ENCODE measurements around the gene ADAMTS8. TPM values are rescaled to one million over a fixed set of nuclear protein-coding genes. Genes with fewer than 3 reads are reported as not detected.

ADAMTS8 gene
- total RNA-seq, 2 donors from 2014 or later = 0.82 to 1.7 TPM

DNA sequence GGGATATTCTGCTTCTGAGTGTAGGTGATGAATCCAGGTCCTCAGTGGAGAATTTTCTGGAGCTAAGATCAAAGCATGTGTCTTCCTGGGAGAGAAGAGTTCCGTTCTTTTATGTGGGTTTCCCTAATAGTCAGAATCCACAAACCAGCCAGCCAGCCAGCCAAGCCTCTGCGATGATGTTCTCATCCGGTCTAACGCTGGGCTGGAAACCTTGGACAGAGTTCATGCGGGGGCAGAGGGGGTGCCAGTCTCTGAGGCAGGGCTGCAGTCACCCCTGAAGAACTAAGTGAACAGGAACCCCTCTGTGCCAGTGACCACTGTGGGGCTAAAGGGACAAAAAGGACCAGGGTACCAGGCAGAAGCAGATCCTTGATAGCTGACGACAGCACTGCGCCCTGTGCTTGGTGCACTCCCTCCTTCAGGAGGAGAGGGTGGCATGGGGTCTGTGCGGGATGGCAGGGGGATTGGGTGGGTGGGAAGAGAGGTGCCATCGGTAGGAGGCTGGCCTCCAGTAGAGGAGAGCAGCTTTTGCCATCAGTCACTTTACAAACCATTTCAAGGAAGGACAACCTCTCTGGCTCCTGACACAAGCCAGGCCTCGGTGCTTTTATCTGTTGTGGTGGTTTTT is 47.1 kb upstream of the ADAMTS8 start:
- no peak for TF ChIP-seq POLR2A (IDR thresholded peaks at IDR 0.05)
- no peak for TF ChIP-seq POLR2AphosphoS5 (IDR thresholded peaks at IDR 0.05)
- TF ChIP-seq, protein P1, sequence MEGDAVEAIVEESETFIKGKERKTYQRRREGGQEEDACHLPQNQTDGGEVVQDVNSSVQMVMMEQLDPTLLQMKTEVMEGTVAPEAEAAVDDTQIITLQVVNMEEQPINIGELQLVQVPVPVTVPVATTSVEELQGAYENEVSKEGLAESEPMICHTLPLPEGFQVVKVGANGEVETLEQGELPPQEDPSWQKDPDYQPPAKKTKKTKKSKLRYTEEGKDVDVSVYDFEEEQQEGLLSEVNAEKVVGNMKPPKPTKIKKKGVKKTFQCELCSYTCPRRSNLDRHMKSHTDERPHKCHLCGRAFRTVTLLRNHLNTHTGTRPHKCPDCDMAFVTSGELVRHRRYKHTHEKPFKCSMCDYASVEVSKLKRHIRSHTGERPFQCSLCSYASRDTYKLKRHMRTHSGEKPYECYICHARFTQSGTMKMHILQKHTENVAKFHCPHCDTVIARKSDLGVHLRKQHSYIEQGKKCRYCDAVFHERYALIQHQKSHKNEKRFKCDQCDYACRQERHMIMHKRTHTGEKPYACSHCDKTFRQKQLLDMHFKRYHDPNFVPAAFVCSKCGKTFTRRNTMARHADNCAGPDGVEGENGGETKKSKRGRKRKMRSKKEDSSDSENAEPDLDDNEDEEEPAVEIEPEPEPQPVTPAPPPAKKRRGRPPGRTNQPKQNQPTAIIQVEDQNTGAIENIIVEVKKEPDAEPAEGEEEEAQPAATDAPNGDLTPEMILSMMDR (IDR thresholded peaks at IDR 0.05) = no peak
- Histone ChIP-seq H3K27me3 (replicated peaks; ENCODE audit: insufficient read depth) (no peaks in the 10 kb centered on the region), H3K36me3 (no peaks in the 10 kb centered on the region), H3K27ac (no peak overlapping the region), H3K4me1 (replicated peaks) (no peaks in the 10 kb centered on the region), H3K4me3 (no peak overlapping the region), H3K9me3 (no peaks in the 10 kb centered on the region)
- intact Hi-C loops (cut with DNase I) = loop anchor here (5.0 kb wide), 1 partner anchor 47 kb away; no protein-coding TSS in a partner anchor
- 93% methylated on average over 10 of the region's 10 CpGs for WGBS
- DNase-seq (ENCODE audit: low spot score) = no peak

DNA sequence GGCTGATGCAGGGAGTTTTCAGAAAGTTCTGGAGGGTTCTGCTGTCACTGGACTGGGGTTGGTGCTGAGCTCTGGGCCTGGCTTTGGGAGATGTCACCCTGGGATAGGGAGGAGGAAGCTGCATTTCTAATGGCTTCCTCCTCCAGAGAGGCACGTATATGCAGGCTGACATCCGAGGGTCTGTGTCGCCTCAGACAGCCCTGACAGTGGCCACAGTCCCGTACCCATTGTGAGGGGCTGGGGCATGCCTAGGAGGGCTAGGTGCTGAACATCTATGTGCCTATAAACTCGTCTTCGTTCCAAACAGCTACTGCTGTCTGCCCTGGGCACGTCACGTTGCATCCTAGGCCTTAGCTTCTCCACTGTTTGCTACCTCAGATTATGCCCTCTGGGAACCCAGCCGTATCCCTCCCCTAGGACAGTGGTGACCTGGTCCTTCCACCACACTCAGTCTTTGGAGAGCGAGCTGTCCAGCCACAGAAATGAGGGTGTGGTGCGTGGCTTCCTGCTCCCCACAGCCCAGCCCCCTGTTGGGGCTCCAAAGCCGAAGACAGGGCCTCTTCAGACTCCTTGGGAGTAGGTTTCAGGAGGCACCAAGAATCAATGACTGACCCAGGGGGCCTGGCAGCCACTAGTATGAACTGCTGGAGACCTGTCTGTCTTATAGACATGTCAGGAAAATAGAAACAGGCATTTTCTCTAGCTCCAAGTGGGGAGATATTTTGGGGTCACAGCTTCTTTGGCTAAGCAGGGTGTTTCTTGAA is 46.4 kb upstream of the ADAMTS8 start:
- 94% methylated on average over 12 of the region's 12 CpGs for WGBS
- no peak overlapping the region for H3K4me3 ChIP-seq
- intact Hi-C loops (cut with DNase I) = loop anchor here (5.0 kb wide), 1 partner anchor 47 kb away; no protein-coding TSS in a partner anchor
- H3K36me3 ChIP-seq = no peaks in the 10 kb centered on the region
- H3K4me1 ChIP-seq (replicated peaks) = no peaks in the 10 kb centered on the region
- no peaks in the 10 kb centered on the region for H3K27me3 ChIP-seq (replicated peaks; ENCODE audit: insufficient read depth)
- no peak overlapping the region for H3K27ac ChIP-seq
- DNase-seq (ENCODE audit: low spot score) = no peak
- H3K9me3 ChIP-seq = no peaks in the 10 kb centered on the region
- TF ChIP-seq, protein P1 (IDR thresholded peaks at IDR 0.05) = no peak
- TF ChIP-seq POLR2AphosphoS5 (IDR thresholded peaks at IDR 0.05) (no peak), POLR2A (IDR thresholded peaks at IDR 0.05) (no peak)

DNA sequence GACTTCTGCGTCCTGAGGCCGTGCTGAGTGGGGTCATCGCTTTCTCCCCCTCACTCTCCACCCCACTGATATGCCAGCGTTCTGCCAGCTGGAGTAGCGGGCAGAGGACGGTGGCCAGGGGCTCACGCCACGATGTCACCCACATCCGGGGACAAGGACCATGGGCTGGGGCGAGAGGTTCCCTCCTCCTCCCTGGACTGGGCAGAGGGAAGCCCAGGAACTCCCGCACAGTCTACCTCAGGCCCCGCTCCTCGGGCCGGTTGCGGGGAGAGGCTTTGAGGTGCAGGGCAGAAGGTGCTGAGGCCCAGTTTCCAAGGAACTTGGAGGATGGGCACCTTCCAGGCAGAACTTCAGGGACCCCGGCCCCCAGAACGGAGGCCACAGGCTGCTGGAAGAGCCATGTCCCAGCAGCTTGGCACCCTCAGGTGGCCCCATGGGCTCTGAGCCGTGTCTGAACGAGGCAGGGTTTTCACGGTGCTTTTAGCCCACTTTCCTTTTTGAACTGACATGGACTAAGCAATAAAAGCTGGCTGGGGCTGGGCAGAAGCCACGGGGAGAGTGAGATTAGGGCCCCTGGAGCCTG is 45.5 kb upstream of the ADAMTS8 start:
- H3K27ac ChIP-seq = no peak overlapping the region
- DNase-seq (ENCODE audit: low spot score) = no peak
- H3K4me3 ChIP-seq = no peak overlapping the region
- TF ChIP-seq, protein P1 (IDR thresholded peaks at IDR 0.05) = no peak
- TF ChIP-seq POLR2AphosphoS5 (IDR thresholded peaks at IDR 0.05) (no peak), POLR2A (IDR thresholded peaks at IDR 0.05) (no peak)
- intact Hi-C loops (cut with DNase I) = no loop called here
- no peaks in the 10 kb centered on the region for H3K27me3 ChIP-seq (replicated peaks; ENCODE audit: insufficient read depth)
- WGBS = 93% methylated on average over 15 of the region's 21 CpGs
- no peaks in the 10 kb centered on the region for H3K36me3 ChIP-seq
- no peaks in the 10 kb centered on the region for H3K9me3 ChIP-seq
- H3K4me1 ChIP-seq (replicated peaks) = no peaks in the 10 kb centered on the region

DNA sequence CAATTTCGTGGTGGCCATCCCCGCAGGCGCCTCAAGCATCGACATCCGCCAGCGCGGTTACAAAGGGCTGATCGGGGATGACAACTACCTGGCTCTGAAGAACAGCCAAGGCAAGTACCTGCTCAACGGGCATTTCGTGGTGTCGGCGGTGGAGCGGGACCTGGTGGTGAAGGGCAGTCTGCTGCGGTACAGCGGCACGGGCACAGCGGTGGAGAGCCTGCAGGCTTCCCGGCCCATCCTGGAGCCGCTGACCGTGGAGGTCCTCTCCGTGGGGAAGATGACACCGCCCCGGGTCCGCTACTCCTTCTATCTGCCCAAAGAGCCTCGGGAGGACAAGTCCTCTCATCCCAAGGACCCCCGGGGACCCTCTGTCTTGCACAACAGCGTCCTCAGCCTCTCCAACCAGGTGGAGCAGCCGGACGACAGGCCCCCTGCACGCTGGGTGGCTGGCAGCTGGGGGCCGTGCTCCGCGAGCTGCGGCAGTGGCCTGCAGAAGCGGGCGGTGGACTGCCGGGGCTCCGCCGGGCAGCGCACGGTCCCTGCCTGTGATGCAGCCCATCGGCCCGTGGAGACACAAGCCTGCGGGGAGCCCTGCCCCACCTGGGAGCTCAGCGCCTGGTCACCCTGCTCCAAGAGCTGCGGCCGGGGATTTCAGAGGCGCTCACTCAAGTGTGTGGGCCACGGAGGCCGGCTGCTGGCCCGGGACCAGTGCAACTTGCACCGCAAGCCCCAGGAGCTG is 44.8 kb upstream of the ADAMTS8 start:
- Histone ChIP-seq H3K36me3 (no peaks in the 10 kb centered on the region), H3K27ac (no peak overlapping the region), H3K9me3 (no peaks in the 10 kb centered on the region), H3K4me1 (replicated peaks) (no peaks in the 10 kb centered on the region), H3K27me3 (replicated peaks; ENCODE audit: insufficient read depth) (no peaks in the 10 kb centered on the region), H3K4me3 (no peak overlapping the region)
- WGBS = 96% methylated on average over 27 of the region's 52 CpGs
- intact Hi-C loops (cut with DNase I) = no loop called here
- TF ChIP-seq POLR2A (IDR thresholded peaks at IDR 0.05) (no peak), POLR2AphosphoS5 (IDR thresholded peaks at IDR 0.05) (no peak)
- TF ChIP-seq, protein P1 (IDR thresholded peaks at IDR 0.05) = no peak
- no peak for DNase-seq (ENCODE audit: low spot score)
